BLaER1 treated with 17β-estradiol and CSF1 and Interleukin-3, amounts not matched to agents 10 nM and 100 nM (cell line): Measurements from ENCODE around the gene ENTPD8.

Source experiments
- H3K27ac ChIP-seq, 11 experiments: shearing (Covaris generic); formaldehyde crosslinking; 2 replicates each; pipeline ENCODE4 v1.8.1; 2022
- H3K27me3 ChIP-seq, 11 experiments: shearing (Covaris generic); formaldehyde crosslinking; 2 replicates each; pipeline ENCODE4 v1.8.1; 2022
- H3K36me3 ChIP-seq, 11 experiments: shearing (Covaris generic); formaldehyde crosslinking; 2 replicates each; pipeline ENCODE4 v1.8.1; 2022
- H3K4me1 ChIP-seq, 10 experiments: shearing (Covaris generic); formaldehyde crosslinking; 2 replicates each; pipeline ENCODE4 v1.8.1; 2022
- H3K4me2 ChIP-seq, 11 experiments: shearing (Covaris generic); formaldehyde crosslinking; 2 replicates each; pipeline ENCODE4 v1.8.1; 2022
- H3K4me3 ChIP-seq, 10 experiments: shearing (Covaris generic); formaldehyde crosslinking; 2 replicates each; pipeline ENCODE4 v1.8.1; 2022
- H3K9ac ChIP-seq, 11 experiments: shearing (Covaris generic); formaldehyde crosslinking; 2 replicates each; pipeline ENCODE4 v1.8.1; 2022
- H3K9me3 ChIP-seq, 11 experiments: shearing (Covaris generic); formaldehyde crosslinking; replicated peaks in 1 of 11; 2 replicates each; pipeline ENCODE4 v1.8.1; 2022
- H4K20me1 ChIP-seq, 11 experiments: shearing (Covaris generic); formaldehyde crosslinking; 2 replicates each; pipeline ENCODE4 v1.8.1; 2022
- Cebpa-rat ChIP-seq, 11 experiments: shearing (Covaris generic); IDR thresholded peaks; 2 replicates each; pipeline ENCODE4 v1.8.1; 2022

Gene ENTPD8

GRCh38 chr9:137398561-137399468 is 42.3 kb downstream of the ENTPD8 start:
- Histone ChIP-seq H3K27ac (peak overlapping the region in 8 of 11 experiments; percentile 3 to 78 (median 52); a peak in 12 of 22 replicates), H3K4me1 (peaks cover 47 to 85% (median 59%) of the 10 kb centered on the region in 10 experiments), H3K4me2 (peak overlapping the region; percentile 62 to 97 (median 76)), H4K20me1 (peaks cover 0 to 18% (median 0%) of the 10 kb centered on the region in 11 experiments; a peak in 7 of 22 replicates), H3K9me3 (peaks cover 40 to 71% (median 62%) of the 10 kb centered on the region in 11 experiments), H3K9ac (peak overlapping the region in 2 of 11 experiments; percentile 0 to 25; a peak in 1 of 22 replicates), H3K36me3 (peaks cover 9 to 28% (median 21%) of the 10 kb centered on the region in 11 experiments; a peak in 18 of 22 replicates), H3K27me3 (no peaks in the 10 kb centered on the region), H3K4me3 (peak overlapping the region in 1 of 10 experiments; percentile 3; a peak in 1 of 20 replicates)
- no peak for TF ChIP-seq Cebpa-rat (IDR thresholded peaks at IDR 0.05)

GRCh38 chr9:137397675-137398423 is 43.3 kb downstream of the ENTPD8 start:
- Histone ChIP-seq H3K4me1 (peaks cover 56 to 88% (median 69%) of the 10 kb centered on the region in 10 experiments), H3K4me3 (no peak overlapping the region), H3K9ac (no peak overlapping the region), H3K4me2 (peak overlapping the region; percentile 23 to 97 (median 76); a peak in 17 of 22 replicates), H3K27me3 (no peaks in the 10 kb centered on the region), H3K9me3 (peaks cover 35 to 62% (median 54%) of the 10 kb centered on the region in 11 experiments), H3K36me3 (peaks cover 5 to 20% (median 16%) of the 10 kb centered on the region in 11 experiments; a peak in 17 of 22 replicates), H4K20me1 (peaks cover 0 to 25% (median 7%) of the 10 kb centered on the region in 11 experiments; a peak in 7 of 22 replicates), H3K27ac (peak overlapping the region in 1 of 11 experiments; percentile 44; a peak in 1 of 22 replicates)
- TF ChIP-seq Cebpa-rat (IDR thresholded peaks at IDR 0.05), result no peak

GRCh38 chr9:137396634-137397367 is 44.4 kb downstream of the ENTPD8 start:
- H3K4me3 ChIP-seq, result no peak overlapping the region
- no peaks in the 10 kb centered on the region for H3K27me3 ChIP-seq
- peaks cover 3 to 16% (median 10%) of the 10 kb centered on the region in 11 experiments; a peak in 15 of 22 replicates for H3K36me3 ChIP-seq
- peak overlapping the region in 1 of 11 experiments; percentile 44; a peak in 2 of 22 replicates for H3K27ac ChIP-seq
- H3K4me2 ChIP-seq, result peak overlapping the region in 3 of 11 experiments; percentile 2 to 86 (median 43); a peak in 4 of 22 replicates
- TF ChIP-seq Cebpa-rat (IDR thresholded peaks at IDR 0.05), result no peak
- peaks cover 0 to 25% (median 7%) of the 10 kb centered on the region in 11 experiments; a peak in 7 of 22 replicates for H4K20me1 ChIP-seq
- H3K9ac ChIP-seq, result no peak overlapping the region
- H3K4me1 ChIP-seq, result peaks cover 67 to 88% (median 79%) of the 10 kb centered on the region in 10 experiments
- peaks cover 24 to 52% (median 44%) of the 10 kb centered on the region in 11 experiments for H3K9me3 ChIP-seq

- no peaks in the 10 kb centered on the region for H3K27me3 ChIP-seq
- no peak overlapping the region for H3K4me3 ChIP-seq
- no peak overlapping the region for H3K9ac ChIP-seq
- TF ChIP-seq Cebpa-rat (IDR thresholded peaks at IDR 0.05), result no peak; a peak in 1 of 22 replicates
- no peak overlapping the region for H3K27ac ChIP-seq
- peaks cover 72 to 94% (median 84%) of the 10 kb centered on the region in 10 experiments for H3K4me1 ChIP-seq
- peak overlapping the region in 4 of 11 experiments; percentile 2 to 86 (median 25); a peak in 3 of 22 replicates for H3K4me2 ChIP-seq
- H3K9me3 ChIP-seq, result peaks cover 19 to 46% (median 38%) of the 10 kb centered on the region in 11 experiments
- H4K20me1 ChIP-seq, result peaks cover 0 to 25% (median 7%) of the 10 kb centered on the region in 11 experiments; a peak in 7 of 22 replicates
- peaks cover 0 to 12% (median 4%) of the 10 kb centered on the region in 11 experiments; a peak in 8 of 22 replicates for H3K36me3 ChIP-seq
These were observed 44.9 kb downstream of the ENTPD8 start for GRCh38 chr9:137396227-137396626.

- peaks cover 77 to 98% (median 86%) of the 10 kb centered on the region in 10 experiments for H3K4me1 ChIP-seq
These were observed 45.5 kb downstream of the ENTPD8 start for GRCh38 chr9:137395666-137396010.

GRCh38 chr9:137394866-137395665 is 46.1 kb downstream of the ENTPD8 start:
- no peaks in the 10 kb centered on the region for H3K27me3 ChIP-seq
- H3K27ac ChIP-seq, result peak overlapping the region in 9 of 11 experiments; percentile 26 to 56 (median 41); a peak in 12 of 22 replicates
- H3K4me3 ChIP-seq, result no peak overlapping the region
- peaks cover 0 to 30% (median 7%) of the 10 kb centered on the region in 11 experiments; a peak in 7 of 22 replicates for H4K20me1 ChIP-seq
- H3K9me3 ChIP-seq, result peaks cover 17 to 34% (median 31%) of the 10 kb centered on the region in 11 experiments; a peak in 21 of 22 replicates
- TF ChIP-seq Cebpa-rat (IDR thresholded peaks at IDR 0.05), result no peak
- peak overlapping the region; percentile 68 to 99 (median 85) for H3K4me2 ChIP-seq
- H3K36me3 ChIP-seq, result peaks cover 0 to 12% (median 4%) of the 10 kb centered on the region in 11 experiments; a peak in 6 of 22 replicates
- peaks cover 77 to 96% (median 86%) of the 10 kb centered on the region in 10 experiments for H3K4me1 ChIP-seq
- H3K9ac ChIP-seq, result peak overlapping the region; percentile 2 to 64 (median 43); a peak in 17 of 22 replicates

More at GRCh38 chr9:137395666-137396010, 45.5 kb downstream of the ENTPD8 start:
- Histone ChIP-seq H3K27me3 (no peaks in the 10 kb centered on the region), H3K9ac (no peak overlapping the region), H3K4me2 (peak overlapping the region in 1 of 11 experiments; percentile 7; a peak in 4 of 22 replicates), H3K4me3 (no peak overlapping the region), H3K36me3 (peaks cover 0 to 12% (median 4%) of the 10 kb centered on the region in 11 experiments; a peak in 6 of 22 replicates), H3K27ac (no peak overlapping the region), H4K20me1 (peaks cover 0 to 30% (median 7%) of the 10 kb centered on the region in 11 experiments; a peak in 7 of 22 replicates), H3K9me3 (peaks cover 17 to 40% (median 32%) of the 10 kb centered on the region in 11 experiments)
- no peak for TF ChIP-seq Cebpa-rat (IDR thresholded peaks at IDR 0.05)
